HT1080 (cell line): Measurements from ENCODE around the gene BRINP2. TPM values are rescaled to one million over a fixed set of nuclear protein-coding genes. Genes with fewer than 3 reads are reported as not detected.

Experiments
- DNase-seq: peaks from one replicate; pipeline ENCODE4 v3.0.0-alpha.2; 2015; ENCODE audit warnings: low read depth
- polyA plus RNA-seq, 2 experiments: library from polyadenylated mRNA; depleted of rRNA; stranded (reverse); fragments of >200 nt; gene quantifications; 2 replicates each; pipeline ENCODE4 v1.2.3, GENCODE V29; 2015
- total RNA-seq: library from RNA; depleted of rRNA; stranded (reverse); fragments of >200 nt; shearing (Covaris generic); gene quantifications from 2 replicates; pipeline ENCODE4 v1.2.3, GENCODE V29; 2014; rRNA removed

The BRINP2 gene
- total RNA-seq, result 0.03 and 0.63 TPM in 2 replicates
- polyA plus RNA-seq (2015; cell fraction: cytosol; rRNA removed), result 0.06 and 0.10 TPM in 2 replicates
- polyA plus RNA-seq (2015; cell fraction: nucleus; rRNA removed), result 0.12 and 0.31 TPM in 2 replicates

DNA sequence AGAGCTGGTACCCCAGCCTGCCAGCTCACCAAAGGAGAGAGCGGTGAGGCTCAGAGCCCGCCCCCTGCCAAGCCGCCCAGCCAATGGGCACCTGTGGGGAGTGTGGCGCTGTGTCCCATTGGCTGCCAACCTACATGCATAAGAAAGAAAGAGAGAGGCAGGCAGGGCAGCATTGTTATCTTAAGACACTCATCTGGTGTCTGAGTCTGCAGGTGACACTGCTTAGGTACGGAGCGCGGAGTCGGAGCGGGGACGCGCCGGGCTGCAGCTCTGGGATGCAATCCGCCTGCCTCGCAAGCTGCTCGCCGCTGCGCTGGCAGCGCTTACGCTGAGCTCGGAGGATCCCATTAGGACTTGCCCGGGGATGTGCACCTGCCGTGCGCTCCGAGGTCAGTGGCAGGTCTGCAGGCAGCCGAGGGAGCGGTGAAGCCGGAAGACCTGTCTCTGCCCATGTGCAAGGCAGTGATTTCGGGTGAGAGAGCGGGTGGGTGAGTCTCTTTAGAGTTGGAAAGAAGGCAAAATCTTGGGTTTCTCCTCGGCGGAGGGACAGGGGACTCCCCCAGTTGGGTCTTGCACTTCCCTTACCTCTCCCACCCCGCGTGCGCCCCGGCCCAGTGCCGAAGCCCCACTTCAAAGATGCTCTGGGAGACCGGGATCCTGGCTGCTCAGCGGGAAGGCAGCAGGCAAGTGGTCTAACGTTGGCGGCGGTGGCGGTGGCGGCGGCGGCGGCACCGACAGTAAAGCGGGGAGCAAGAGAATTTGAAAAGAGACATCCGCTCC is at the start of gene BRINP2:
Gene BRINP2 (plus strand): TSS at position 203 of the 780 bp plus-strand sequence. CDS start 58,919 bp downstream, outside the sequence.
- DNase-seq, result peak; percentile 44

GRCh38 chr1:177122461-177123251 is 48.1 kb upstream of the BRINP2 start:
- DNase-seq, result no peak

DNA sequence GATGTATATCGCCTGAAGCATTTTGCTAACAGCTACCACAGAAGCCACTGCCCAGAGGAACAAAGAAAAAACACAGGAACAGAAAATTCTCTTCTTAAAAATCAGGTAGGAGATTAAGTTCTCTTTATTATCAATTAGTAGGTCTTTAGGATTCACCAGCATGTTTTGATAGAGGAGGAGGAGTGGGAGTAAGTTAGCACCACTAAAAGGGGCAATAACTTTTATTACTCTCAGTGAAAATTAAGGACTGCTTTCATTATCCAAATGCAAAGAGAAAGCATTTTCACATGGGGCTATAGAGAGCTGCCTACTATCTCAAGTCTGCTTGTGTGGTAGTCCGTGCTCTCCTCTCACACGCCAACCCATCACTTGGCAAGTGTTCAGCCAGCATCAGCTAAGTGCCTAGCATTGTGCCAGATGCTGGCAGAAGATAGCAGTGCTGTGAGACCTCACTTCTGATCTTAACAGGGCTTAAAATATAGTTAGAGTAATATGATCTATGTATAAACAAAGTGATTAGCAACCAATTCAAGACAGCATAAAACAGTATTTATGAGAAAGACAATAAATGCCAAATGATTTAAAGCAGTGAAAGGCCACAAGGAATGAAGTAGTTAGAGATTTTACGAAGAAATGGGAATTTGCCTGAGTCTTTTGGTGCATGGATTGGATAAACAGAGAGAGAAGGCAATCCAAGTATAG is 46.0 kb upstream of the BRINP2 start:
- DNase-seq, result no peak

DNA sequence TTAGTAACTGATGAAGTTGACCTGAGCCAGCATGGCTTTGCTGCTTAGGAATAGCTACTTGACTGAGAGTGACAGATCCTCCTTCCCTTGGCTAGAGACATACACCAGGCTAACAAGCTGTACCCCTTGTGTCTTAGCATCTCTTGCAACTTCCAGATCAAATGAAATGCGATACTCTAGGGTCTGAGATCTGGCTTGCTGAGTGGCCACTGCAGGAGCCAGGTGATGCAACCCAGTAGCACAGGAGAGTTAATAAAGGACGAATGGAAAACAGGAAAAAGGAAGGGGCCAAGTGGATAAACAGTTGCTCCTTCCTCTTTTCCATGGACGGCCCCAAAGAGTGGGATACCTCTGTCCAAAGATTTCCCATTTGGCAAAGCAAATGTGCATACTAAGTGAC is 44.5 kb upstream of the BRINP2 start:
- no peak for DNase-seq

- no peak for DNase-seq
Observed at GRCh38 chr1:177128665-177129281, 42.0 kb upstream of the BRINP2 start.

DNA sequence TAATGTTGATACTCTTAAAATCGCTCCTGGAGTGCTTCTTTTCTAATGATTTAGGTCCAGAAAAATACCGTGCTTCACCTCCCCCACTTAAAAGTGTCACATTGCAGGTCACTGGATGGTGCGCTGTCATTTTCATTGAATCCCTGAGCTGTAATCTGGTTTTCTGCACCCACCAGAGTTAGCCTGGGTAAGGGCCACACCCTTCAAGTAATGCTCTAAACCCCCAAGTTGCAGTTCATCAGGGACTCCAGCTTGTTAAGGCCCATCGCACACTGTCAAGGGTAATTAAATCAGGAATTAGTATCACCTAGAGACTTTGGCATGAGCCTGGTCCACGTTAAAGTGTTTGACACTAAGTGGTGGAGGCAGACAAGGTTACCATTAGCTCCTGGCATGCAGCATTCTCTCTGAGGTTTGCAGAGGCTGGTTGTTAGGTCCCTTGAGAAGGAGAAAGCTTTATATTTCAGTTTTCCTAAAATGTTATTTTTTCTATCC is 40.3 kb upstream of the BRINP2 start:
- no peak for DNase-seq

DNA sequence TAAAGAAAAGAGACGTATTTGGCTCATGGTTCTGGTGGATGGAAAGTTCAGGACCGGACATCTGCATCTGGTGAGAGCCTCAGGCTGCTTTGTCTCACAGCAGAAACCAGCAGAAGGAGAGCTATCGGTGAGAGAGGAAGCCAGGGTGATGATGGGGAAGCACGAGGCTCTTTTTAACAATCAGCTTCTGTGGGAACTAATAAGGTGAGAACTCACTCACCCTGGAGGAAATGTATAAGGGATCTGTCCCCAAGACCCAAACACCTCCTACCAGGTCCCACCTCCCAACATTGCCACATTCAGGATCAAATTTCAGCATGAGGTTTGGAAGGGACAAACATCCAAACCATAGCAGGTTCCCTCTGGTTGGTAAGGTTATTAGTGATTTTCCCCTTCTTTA is 39.0 kb upstream of the BRINP2 start:
- no peak for DNase-seq

GRCh38 chr1:177132141-177132540 is 38.6 kb upstream of the BRINP2 start:
- no peak for DNase-seq

GRCh38 chr1:177133977-177134538 is 36.7 kb upstream of the BRINP2 start:
- no peak for DNase-seq

- DNase-seq, result no peak
Observed at GRCh38 chr1:177135250-177135649, 35.5 kb upstream of the BRINP2 start.

DNA sequence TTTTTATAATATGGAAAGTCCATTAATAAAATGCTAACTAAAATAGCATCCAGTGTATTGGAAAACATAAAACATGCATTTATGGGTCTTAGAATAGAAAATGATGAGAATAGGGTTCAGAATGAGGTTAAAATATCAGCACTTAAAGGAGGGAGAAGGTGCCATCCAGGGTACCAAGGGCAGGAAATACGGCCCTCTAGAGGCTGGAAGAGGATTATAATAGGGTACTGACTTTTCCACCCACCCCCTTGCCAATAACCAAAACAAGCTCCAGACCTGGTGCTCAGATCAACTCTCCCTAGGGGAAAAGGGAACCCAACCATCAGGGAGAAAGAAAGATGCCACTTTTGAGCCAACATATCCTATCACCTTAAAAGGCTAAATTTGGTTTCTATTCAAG is 32.9 kb upstream of the BRINP2 start:
- no peak for DNase-seq

DNA sequence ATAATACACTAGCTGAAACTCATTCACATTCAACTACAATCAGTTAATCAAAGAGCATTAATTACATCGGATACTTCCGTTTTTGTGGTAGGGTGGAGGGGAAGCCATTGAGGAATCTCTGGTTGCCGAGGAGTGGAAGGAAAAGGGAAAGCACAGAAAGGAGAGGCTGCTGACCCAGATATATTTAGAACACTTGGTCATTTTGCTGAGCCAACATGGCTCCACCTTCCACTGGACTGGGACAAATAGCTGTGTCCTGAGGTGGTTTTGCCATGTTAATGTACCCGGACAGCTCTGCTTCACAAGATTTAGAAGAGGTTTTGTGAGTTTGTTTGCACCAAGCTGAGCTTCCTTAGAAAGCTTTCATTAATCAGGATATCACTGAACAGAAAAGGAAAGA is 32.4 kb upstream of the BRINP2 start:
- no peak for DNase-seq

GRCh38 chr1:177142010-177142409 is 28.7 kb upstream of the BRINP2 start:
- no peak for DNase-seq

DNA sequence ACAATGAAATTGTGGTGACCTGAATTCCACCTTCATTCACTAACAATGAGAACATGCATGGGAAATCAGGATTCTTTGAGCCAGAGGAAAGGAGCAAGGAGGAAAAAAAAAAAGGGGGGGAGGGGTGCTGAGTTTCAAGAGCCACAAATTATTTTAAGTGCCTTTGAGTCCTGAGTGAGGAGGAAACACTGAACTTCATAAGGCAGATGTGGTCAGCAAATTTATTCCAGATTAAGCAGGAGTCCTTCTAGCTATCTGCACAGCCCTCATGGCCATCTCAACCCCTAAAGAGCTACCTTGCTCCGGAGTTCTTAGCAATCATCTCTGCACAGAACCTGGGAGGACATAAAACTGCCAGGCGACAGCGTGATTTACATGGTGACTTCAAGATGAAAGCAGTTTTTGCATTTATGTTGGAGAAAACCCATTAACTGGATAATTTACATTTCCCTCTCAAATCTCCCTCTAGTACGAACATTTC is 27.9 kb upstream of the BRINP2 start:
- no peak for DNase-seq

GRCh38 chr1:177145106-177146070 is 25.4 kb upstream of the BRINP2 start:
- DNase-seq, result no peak

GRCh38 chr1:177146499-177146898 is 24.3 kb upstream of the BRINP2 start:
- DNase-seq, result no peak

GRCh38 chr1:177162243-177162642 is 8.5 kb upstream of the BRINP2 start:
- no peak for DNase-seq

DNA sequence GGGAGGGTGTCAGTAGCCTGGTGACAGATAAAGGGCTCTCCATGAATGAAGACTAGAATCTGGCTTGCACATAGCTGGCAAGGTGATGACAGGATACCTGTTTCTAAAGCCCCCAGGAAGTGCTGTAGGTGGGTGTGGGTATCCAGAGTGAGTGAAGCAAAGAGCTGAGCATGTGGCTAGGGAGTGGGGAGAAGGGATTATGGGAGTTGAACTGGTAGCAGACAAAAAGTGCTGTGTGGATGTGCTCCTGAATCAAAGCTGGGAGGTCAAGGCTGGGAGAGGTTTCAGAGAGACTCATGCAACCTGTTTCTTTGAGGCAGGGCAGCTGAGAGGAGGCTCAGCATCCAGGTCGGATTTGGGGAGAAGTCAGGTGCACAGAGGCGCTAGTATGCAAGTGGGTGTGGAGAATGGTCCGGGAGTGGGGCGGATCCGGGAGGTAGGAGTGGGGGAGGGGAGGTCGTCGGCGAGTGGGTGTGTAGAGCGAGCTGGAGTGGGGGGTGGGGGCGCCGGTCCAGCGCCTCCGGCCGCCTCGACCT is 6.8 kb upstream of the BRINP2 start:
- DNase-seq, result no peak
